ENCODE data around the gene ASB2.

The ASB2 gene

DNA sequence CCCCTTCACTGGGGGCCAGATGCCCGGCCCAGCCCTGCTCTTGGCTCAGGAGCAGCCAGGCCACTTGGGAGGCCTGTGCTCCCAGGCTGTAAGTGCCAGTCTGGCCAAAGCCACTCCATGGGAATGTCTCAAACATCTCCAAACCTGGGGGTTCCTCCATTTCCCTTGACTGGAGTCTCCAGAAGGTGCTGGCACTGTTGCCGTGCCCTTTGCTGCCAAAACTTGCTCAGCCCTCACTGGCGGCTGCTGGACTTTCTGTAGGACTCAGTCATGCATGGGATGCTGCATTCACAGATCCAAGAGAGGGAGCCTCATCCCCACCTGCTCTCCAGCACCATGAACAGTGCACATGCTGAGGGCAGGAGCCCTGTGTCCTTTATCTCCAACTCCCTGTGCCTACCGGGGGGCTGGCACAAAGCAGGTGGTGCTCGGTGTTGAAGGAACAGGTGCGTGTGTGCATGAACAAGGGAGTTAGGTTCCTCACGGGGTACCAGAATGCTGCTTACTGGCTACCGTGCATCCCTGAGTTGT is 40.1 kb upstream of the ASB2 start:
- peaks cover 34% of the 10 kb centered on the region for H3K27me3 ChIP-seq (ENCODE audit: control insufficient read depth, low read length)
- no peak overlapping the region for H3K27ac ChIP-seq (ENCODE audit: low read depth, low read length)
- no peaks in the 10 kb centered on the region for H3K9me3 ChIP-seq (ENCODE audit: control insufficient read depth, insufficient read depth, low read length)
- TF ChIP-seq, protein P1, sequence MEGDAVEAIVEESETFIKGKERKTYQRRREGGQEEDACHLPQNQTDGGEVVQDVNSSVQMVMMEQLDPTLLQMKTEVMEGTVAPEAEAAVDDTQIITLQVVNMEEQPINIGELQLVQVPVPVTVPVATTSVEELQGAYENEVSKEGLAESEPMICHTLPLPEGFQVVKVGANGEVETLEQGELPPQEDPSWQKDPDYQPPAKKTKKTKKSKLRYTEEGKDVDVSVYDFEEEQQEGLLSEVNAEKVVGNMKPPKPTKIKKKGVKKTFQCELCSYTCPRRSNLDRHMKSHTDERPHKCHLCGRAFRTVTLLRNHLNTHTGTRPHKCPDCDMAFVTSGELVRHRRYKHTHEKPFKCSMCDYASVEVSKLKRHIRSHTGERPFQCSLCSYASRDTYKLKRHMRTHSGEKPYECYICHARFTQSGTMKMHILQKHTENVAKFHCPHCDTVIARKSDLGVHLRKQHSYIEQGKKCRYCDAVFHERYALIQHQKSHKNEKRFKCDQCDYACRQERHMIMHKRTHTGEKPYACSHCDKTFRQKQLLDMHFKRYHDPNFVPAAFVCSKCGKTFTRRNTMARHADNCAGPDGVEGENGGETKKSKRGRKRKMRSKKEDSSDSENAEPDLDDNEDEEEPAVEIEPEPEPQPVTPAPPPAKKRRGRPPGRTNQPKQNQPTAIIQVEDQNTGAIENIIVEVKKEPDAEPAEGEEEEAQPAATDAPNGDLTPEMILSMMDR (IDR thresholded peaks at IDR 0.05; ENCODE audit: low read depth, low read length, poor library complexity, severe bottlenecking), result no peak
- TF ChIP-seq EZH2phosphoT487 (IDR thresholded peaks at IDR 0.05; ENCODE audit: borderline replicate concordance, low read length), result no peak
- no peaks in the 10 kb centered on the region for H3K79me2 ChIP-seq (ENCODE audit: control insufficient read depth, low read length)
- H3K9me2 ChIP-seq (replicated peaks; ENCODE audit: control insufficient read depth, low read length), result no peaks in the 10 kb centered on the region
- no peaks in the 10 kb centered on the region for H3K36me3 ChIP-seq (ENCODE audit: control insufficient read depth, low read length)
- no peaks in the 10 kb centered on the region for H3F3A ChIP-seq (ENCODE audit: control insufficient read depth, insufficient read depth)
- H4K20me1 ChIP-seq (ENCODE audit: control insufficient read depth, insufficient read depth, low read depth, low read length), result no peaks in the 10 kb centered on the region
- no peak overlapping the region for H3K4me3 ChIP-seq (ENCODE audit: low read length)
- peaks cover 5% of the 10 kb centered on the region for H3K4me1 ChIP-seq (ENCODE audit: control insufficient read depth, low read length)
- H3K4me2 ChIP-seq (ENCODE audit: low read length), result no peak overlapping the region

DNA sequence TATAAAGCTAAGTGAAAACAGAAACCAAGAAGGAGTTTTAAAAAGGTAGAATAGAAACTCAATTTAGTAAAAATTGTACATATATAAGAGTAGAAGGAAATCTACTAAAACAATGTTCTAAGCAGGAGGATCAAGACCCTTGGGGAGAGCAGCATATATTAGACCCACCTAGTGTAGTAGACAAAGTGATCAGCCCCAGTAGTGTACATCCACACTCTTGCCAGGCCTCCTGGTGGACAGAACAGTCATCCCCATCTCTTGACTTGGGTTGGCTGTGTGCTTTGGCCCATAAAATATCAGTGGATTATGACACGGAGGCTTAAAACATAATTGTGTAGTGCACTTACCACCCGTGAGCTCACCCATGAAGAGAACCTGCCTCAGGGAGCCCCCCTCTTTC is 38.9 kb upstream of the ASB2 start:
- Histone ChIP-seq H3K36me3 (ENCODE audit: control insufficient read depth, low read length) (no peaks in the 10 kb centered on the region), H3K4me1 (ENCODE audit: control insufficient read depth, low read length) (peaks cover 10% of the 10 kb centered on the region), H3K27me3 (ENCODE audit: control insufficient read depth, low read length) (peaks cover 29% of the 10 kb centered on the region), H3F3A (ENCODE audit: control insufficient read depth, insufficient read depth) (no peaks in the 10 kb centered on the region), H3K9me2 (replicated peaks; ENCODE audit: control insufficient read depth, low read length) (no peaks in the 10 kb centered on the region), H3K4me3 (ENCODE audit: low read length) (no peak overlapping the region), H3K9me3 (ENCODE audit: control insufficient read depth, insufficient read depth, low read length) (no peaks in the 10 kb centered on the region), H4K20me1 (ENCODE audit: control insufficient read depth, insufficient read depth, low read depth, low read length) (no peaks in the 10 kb centered on the region), H3K79me2 (ENCODE audit: control insufficient read depth, low read length) (no peaks in the 10 kb centered on the region), H3K27ac (ENCODE audit: low read depth, low read length) (no peak overlapping the region), H3K4me2 (ENCODE audit: low read length) (no peak overlapping the region)
- TF ChIP-seq, protein P1 (IDR thresholded peaks at IDR 0.05; ENCODE audit: low read depth, low read length, poor library complexity, severe bottlenecking), result no peak
- no peak for TF ChIP-seq EZH2phosphoT487 (IDR thresholded peaks at IDR 0.05; ENCODE audit: borderline replicate concordance, low read length)

DNA sequence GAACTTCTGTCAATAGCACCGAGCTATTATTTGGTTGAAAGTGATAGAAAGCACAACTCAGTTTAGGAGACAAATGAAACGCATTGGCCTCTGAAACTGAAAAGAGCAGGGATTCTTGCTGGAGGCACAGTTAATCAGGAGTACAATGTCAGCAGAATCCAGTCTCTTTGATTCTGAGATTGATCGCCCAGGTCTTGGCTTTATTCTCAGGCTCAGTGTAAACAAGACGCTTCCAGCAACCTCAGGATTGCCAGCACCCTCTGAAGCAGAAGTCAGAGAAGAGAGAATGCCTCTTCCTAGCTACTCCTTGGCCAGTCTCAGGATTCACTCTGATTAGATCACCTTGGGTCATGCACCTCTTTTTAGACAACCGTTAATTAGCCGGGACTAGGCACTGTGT is 38.0 kb upstream of the ASB2 start:
- H3K9me3 ChIP-seq (ENCODE audit: control insufficient read depth, insufficient read depth, low read length), result no peaks in the 10 kb centered on the region
- no peaks in the 10 kb centered on the region for H3K79me2 ChIP-seq (ENCODE audit: control insufficient read depth, low read length)
- H3K9me2 ChIP-seq (replicated peaks; ENCODE audit: control insufficient read depth, low read length), result no peaks in the 10 kb centered on the region
- H3K36me3 ChIP-seq (ENCODE audit: control insufficient read depth, low read length), result no peaks in the 10 kb centered on the region
- H3K27me3 ChIP-seq (ENCODE audit: control insufficient read depth, low read length), result peaks cover 29% of the 10 kb centered on the region
- no peak overlapping the region for H3K4me2 ChIP-seq (ENCODE audit: low read length)
- no peak overlapping the region for H3K27ac ChIP-seq (ENCODE audit: low read depth, low read length)
- no peak overlapping the region for H3K4me3 ChIP-seq (ENCODE audit: low read length)
- no peaks in the 10 kb centered on the region for H3F3A ChIP-seq (ENCODE audit: control insufficient read depth, insufficient read depth)
- H4K20me1 ChIP-seq (ENCODE audit: control insufficient read depth, insufficient read depth, low read depth, low read length), result no peaks in the 10 kb centered on the region
- TF ChIP-seq, protein P1 (IDR thresholded peaks at IDR 0.05; ENCODE audit: low read depth, low read length, poor library complexity, severe bottlenecking), result no peak
- no peak for TF ChIP-seq EZH2phosphoT487 (IDR thresholded peaks at IDR 0.05; ENCODE audit: borderline replicate concordance, low read length)
- peaks cover 10% of the 10 kb centered on the region for H3K4me1 ChIP-seq (ENCODE audit: control insufficient read depth, low read length)

Measured in DOHH2 (cell line).